Osteoblast (primary cell): ENCODE measurements around the gene MAP3K1. TPM values are rescaled to one million over a fixed set of nuclear protein-coding genes. Genes with fewer than 3 reads are reported as not detected.

Experiments
- DNase-seq: peaks from one replicate; pipeline ENCODE4 v3.0.0; 2011; ENCODE audit warnings: low spot score, mixed read lengths; ENCODE audit not compliant: insufficient read length; ENCODE audit errors: missing footprints
- H2AFZ ChIP-seq: 2 replicates; pipeline ENCODE4 v1.6.0; 2011; ENCODE audit warnings: mild to moderate bottlenecking, low read length
- H3K27ac ChIP-seq: 2 replicates; pipeline ENCODE4 v1.5.1; 2011; ENCODE audit warnings: mild to moderate bottlenecking, low read depth, low read length, moderate library complexity
- H3K27me3 ChIP-seq: 2 replicates; pipeline ENCODE4 v1.6.0; 2012; ENCODE audit warnings: mild to moderate bottlenecking, control low read depth, inconsistent platforms, low read length, moderate library complexity; ENCODE audit not compliant: insufficient read depth
- H3K36me3 ChIP-seq: 2 replicates; pipeline ENCODE4 v1.5.1; 2011; ENCODE audit warnings: mild to moderate bottlenecking, low read length, control low read depth, moderate library complexity; ENCODE audit not compliant: insufficient read depth
- H3K4me1 ChIP-seq: 2 replicates; pipeline ENCODE4 v1.5.1; 2011; ENCODE audit warnings: mild to moderate bottlenecking, low read length, control low read depth, moderate library complexity; ENCODE audit not compliant: insufficient read depth
- H3K4me2 ChIP-seq: 2 replicates; pipeline ENCODE4 v1.6.0; 2011; ENCODE audit warnings: mild to moderate bottlenecking, low read length; ENCODE audit not compliant: insufficient read depth
- H3K4me3 ChIP-seq: fragments of 200-600 bp; sonication (generic); 3 replicates; pipeline ENCODE4 v1.5.1; 2012; ENCODE audit warnings: mild to moderate bottlenecking, low read length, inconsistent platforms; ENCODE audit not compliant: insufficient read depth
- H3K79me2 ChIP-seq: 2 replicates; pipeline ENCODE4 v1.6.0; 2012; ENCODE audit warnings: mild to moderate bottlenecking, low read length, control low read depth, inconsistent platforms; ENCODE audit not compliant: insufficient read depth
- H3K9me3 ChIP-seq: 2 replicates; pipeline ENCODE4 v1.5.1; 2011; ENCODE audit warnings: low read depth, low read length, control low read depth
- H4K20me1 ChIP-seq: 2 replicates; pipeline ENCODE4 v1.6.0; 2012; ENCODE audit warnings: mild to moderate bottlenecking, low read length, control low read depth; ENCODE audit not compliant: insufficient read depth
- CTCF ChIP-seq: IDR thresholded peaks from 2 replicates; pipeline ENCODE4 v1.5.1; 2011; ENCODE audit warnings: mild to moderate bottlenecking, low read depth, low read length, moderate library complexity; ENCODE audit errors: extremely low read depth
- total RNA-seq: library from RNA; depleted of rRNA; stranded (reverse); fragments of >200 nt; gene quantifications from 2 replicates; pipeline ENCODE4 v1.2.3, GENCODE V29; 2012

The MAP3K1 gene
- total RNA-seq, 1 donor: 8.0 TPM

GRCh38 chr5:56898213-56898612 is 82.9 kb downstream of the MAP3K1 start:
- Histone ChIP-seq H3K9me3 (no peaks in the 10 kb centered on the region), H3K27me3 (no peaks in the 10 kb centered on the region), H3K4me3 (no peak overlapping the region), H3K4me1 (peaks cover 7% of the 10 kb centered on the region), H3K27ac (no peak overlapping the region), H2AFZ (no peak overlapping the region), H3K79me2 (no peaks in the 10 kb centered on the region), H3K36me3 (peaks cover 10% of the 10 kb centered on the region), H3K4me2 (no peak overlapping the region), H4K20me1 (no peaks in the 10 kb centered on the region)
- no peak for TF ChIP-seq CTCF
- DNase-seq: no peak

GRCh38 chr5:56900395-56900794 is 85.0 kb downstream of the MAP3K1 start:
- H2AFZ ChIP-seq: peak overlapping the region; percentile 39
- peaks cover 7% of the 10 kb centered on the region for H3K4me1 ChIP-seq

GRCh38 chr5:56900858-56901578 is 85.7 kb downstream of the MAP3K1 start:
- peak; percentile 73 for TF ChIP-seq CTCF
- no peak overlapping the region for H3K27ac ChIP-seq
- peak overlapping the region; percentile 84 for H3K4me2 ChIP-seq
- no peaks in the 10 kb centered on the region for H3K36me3 ChIP-seq
- no peaks in the 10 kb centered on the region for H3K9me3 ChIP-seq
- no peaks in the 10 kb centered on the region for H3K79me2 ChIP-seq
- H3K4me1 ChIP-seq: peaks cover 7% of the 10 kb centered on the region
- no peaks in the 10 kb centered on the region for H4K20me1 ChIP-seq
- H3K27me3 ChIP-seq: no peaks in the 10 kb centered on the region
- H3K4me3 ChIP-seq: peak overlapping the region; percentile 57
- peak overlapping the region; percentile 39 for H2AFZ ChIP-seq
- DNase-seq: peak; percentile 6

More at GRCh38 chr5:56900395-56900794, 85.0 kb downstream of the MAP3K1 start:
- Histone ChIP-seq H3K27me3 (no peaks in the 10 kb centered on the region), H3K4me2 (peak overlapping the region; percentile 84), H3K9me3 (no peaks in the 10 kb centered on the region), H3K79me2 (no peaks in the 10 kb centered on the region), H3K36me3 (no peaks in the 10 kb centered on the region), H3K27ac (no peak overlapping the region), H3K4me3 (peak overlapping the region; percentile 57), H4K20me1 (no peaks in the 10 kb centered on the region)
- peak; percentile 19 for DNase-seq
- no peak for TF ChIP-seq CTCF

- Histone ChIP-seq H3K27me3 (no peaks in the 10 kb centered on the region), H3K36me3 (no peaks in the 10 kb centered on the region), H3K4me1 (peaks cover 10% of the 10 kb centered on the region), H3K4me3 (peak overlapping the region; percentile 87), H3K79me2 (no peaks in the 10 kb centered on the region), H4K20me1 (no peaks in the 10 kb centered on the region), H3K27ac (peak overlapping the region; percentile 85), H2AFZ (peak overlapping the region; percentile 98), H3K9me3 (no peaks in the 10 kb centered on the region), H3K4me2 (peak overlapping the region; percentile 96)
- no peak for TF ChIP-seq CTCF
- no peak for DNase-seq
These were observed 93.6 kb downstream of the MAP3K1 start for GRCh38 chr5:56908942-56909293.
